ENCODE results near the gene ENAH. TPM values are rescaled to one million over a fixed set of nuclear protein-coding genes. Genes with fewer than 3 reads are reported as not detected.

The ENAH gene
- total and polyA plus RNA-seq, 10 donors: 5.1 to 98.1 (median 44.8) TPM

GRCh38 chr1:225504776-225505175 lies 148.1 kb downstream of the ENAH start:
- H3K27me3 ChIP-seq (replicated peaks in 1 of 7): no peaks in the 10 kb centered on the region
- peaks cover 0 to 16% (median 0%) of the 10 kb centered on the region in 6 donors for H3K36me3 ChIP-seq
- DNase-seq: no peak
- TF ChIP-seq POLR2A (IDR thresholded peaks at IDR 0.05): no peak
- TF ChIP-seq POLR2AphosphoS5 (IDR thresholded peaks at IDR 0.05): no peak
- TF ChIP-seq, protein P1, sequence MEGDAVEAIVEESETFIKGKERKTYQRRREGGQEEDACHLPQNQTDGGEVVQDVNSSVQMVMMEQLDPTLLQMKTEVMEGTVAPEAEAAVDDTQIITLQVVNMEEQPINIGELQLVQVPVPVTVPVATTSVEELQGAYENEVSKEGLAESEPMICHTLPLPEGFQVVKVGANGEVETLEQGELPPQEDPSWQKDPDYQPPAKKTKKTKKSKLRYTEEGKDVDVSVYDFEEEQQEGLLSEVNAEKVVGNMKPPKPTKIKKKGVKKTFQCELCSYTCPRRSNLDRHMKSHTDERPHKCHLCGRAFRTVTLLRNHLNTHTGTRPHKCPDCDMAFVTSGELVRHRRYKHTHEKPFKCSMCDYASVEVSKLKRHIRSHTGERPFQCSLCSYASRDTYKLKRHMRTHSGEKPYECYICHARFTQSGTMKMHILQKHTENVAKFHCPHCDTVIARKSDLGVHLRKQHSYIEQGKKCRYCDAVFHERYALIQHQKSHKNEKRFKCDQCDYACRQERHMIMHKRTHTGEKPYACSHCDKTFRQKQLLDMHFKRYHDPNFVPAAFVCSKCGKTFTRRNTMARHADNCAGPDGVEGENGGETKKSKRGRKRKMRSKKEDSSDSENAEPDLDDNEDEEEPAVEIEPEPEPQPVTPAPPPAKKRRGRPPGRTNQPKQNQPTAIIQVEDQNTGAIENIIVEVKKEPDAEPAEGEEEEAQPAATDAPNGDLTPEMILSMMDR (IDR thresholded peaks at IDR 0.05 in 8 of 11, conservative IDR thresholded peaks at IDR 0.05 in 3 of 11): no peak
- intact Hi-C loops (cut with DNase I; ENCODE audit: low total_unique reads): no loop called here
- H3K4me1 ChIP-seq: no peaks in the 10 kb centered on the region
- no peaks in the 10 kb centered on the region for H3K9me3 ChIP-seq
- 81 to 90% (median 87%) methylated on average over 2 of the region's 2 CpGs for WGBS, 5 donors
- H3K4me3 ChIP-seq: no peak overlapping the region
- no peak overlapping the region for H3K27ac ChIP-seq

DNA sequence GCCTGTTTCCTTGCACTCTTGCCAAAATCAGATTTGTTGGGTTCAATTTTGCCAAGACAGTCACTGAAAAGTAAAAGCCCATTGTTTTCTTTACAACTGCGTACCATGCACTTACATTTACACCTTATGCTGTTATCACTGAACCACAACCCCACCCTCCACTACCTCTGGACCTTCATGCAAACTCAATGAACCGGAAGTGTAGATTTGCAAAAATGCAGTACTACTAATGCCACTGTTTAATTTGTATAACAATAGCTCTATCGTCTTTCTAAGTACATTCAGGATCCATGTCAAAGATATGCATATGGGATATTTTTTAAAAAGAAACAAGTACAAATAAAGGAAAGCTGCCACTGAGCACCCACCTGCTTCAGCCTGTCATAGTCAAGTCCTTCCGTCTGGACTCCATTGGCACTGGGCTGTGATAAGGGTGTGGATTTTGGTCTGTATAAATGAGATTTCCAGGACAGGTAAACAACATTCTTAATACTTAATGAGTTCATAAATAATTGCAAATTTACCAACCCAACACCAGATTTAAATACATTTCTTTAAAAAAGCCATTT lies 152.2 kb downstream of the ENAH start:
- TF ChIP-seq POLR2A (IDR thresholded peaks at IDR 0.05) (no peak), POLR2AphosphoS5 (IDR thresholded peaks at IDR 0.05) (no peak)
- TF ChIP-seq, protein P1 (IDR thresholded peaks at IDR 0.05 in 8 of 11, conservative IDR thresholded peaks at IDR 0.05 in 3 of 11): no peak
- intact Hi-C loops (cut with DNase I; ENCODE audit: low total_unique reads): no loop called here
- H3K9me3 ChIP-seq: no peaks in the 10 kb centered on the region
- no peaks in the 10 kb centered on the region for H3K36me3 ChIP-seq
- H3K27me3 ChIP-seq (replicated peaks in 1 of 7): no peaks in the 10 kb centered on the region
- no peak for DNase-seq
- H3K4me1 ChIP-seq: no peaks in the 10 kb centered on the region
- no peak overlapping the region for H3K27ac ChIP-seq
- WGBS, 5 donors: 81 to 90% (median 87%) methylated on average over 4 of the region's 4 CpGs
- H3K4me3 ChIP-seq: no peak overlapping the region

GRCh38 chr1:225498549-225499136 lies 154.3 kb downstream of the ENAH start:
- TF ChIP-seq, protein P1 (IDR thresholded peaks at IDR 0.05 in 8 of 11, conservative IDR thresholded peaks at IDR 0.05 in 3 of 11): no peak
- TF ChIP-seq POLR2A (IDR thresholded peaks at IDR 0.05) (no peak), POLR2AphosphoS5 (IDR thresholded peaks at IDR 0.05) (no peak)
- no peaks in the 10 kb centered on the region for H3K27me3 ChIP-seq (replicated peaks in 1 of 7)
- 63 to 81% (median 70%) methylated on average over 4 of the region's 4 CpGs for WGBS, 5 donors

GRCh38 chr1:225494789-225495359 lies 158.0 kb downstream of the ENAH start:
- WGBS, 5 donors: 66 to 76% (median 68%) methylated on average over 7 of the region's 7 CpGs

More at GRCh38 chr1:225498549-225499136, 154.3 kb downstream of the ENAH start:
- intact Hi-C loops (cut with DNase I; ENCODE audit: low total_unique reads): no loop called here
- DNase-seq: no peak
- Histone ChIP-seq H3K4me1 (no peaks in the 10 kb centered on the region), H3K4me3 (no peak overlapping the region), H3K9me3 (no peaks in the 10 kb centered on the region), H3K36me3 (no peaks in the 10 kb centered on the region), H3K27ac (peak overlapping the region in 1 of 8 donors; percentile 1)

More at GRCh38 chr1:225494789-225495359, 158.0 kb downstream of the ENAH start:
- H3K4me3 ChIP-seq: no peak overlapping the region
- no peak for DNase-seq
- TF ChIP-seq POLR2AphosphoS5 (IDR thresholded peaks at IDR 0.05) (no peak), POLR2A (IDR thresholded peaks at IDR 0.05) (no peak)
- TF ChIP-seq, protein P1 (IDR thresholded peaks at IDR 0.05 in 8 of 11, conservative IDR thresholded peaks at IDR 0.05 in 3 of 11): no peak
- H3K27ac ChIP-seq: no peak overlapping the region
- intact Hi-C loops (cut with DNase I; ENCODE audit: low total_unique reads): no loop called here
- no peaks in the 10 kb centered on the region for H3K4me1 ChIP-seq
- H3K36me3 ChIP-seq: no peaks in the 10 kb centered on the region
- no peaks in the 10 kb centered on the region for H3K9me3 ChIP-seq
- H3K27me3 ChIP-seq (replicated peaks in 1 of 7): no peaks in the 10 kb centered on the region
